A204.1 (cell line): Measurements from ENCODE around the gene DDX52.
"Not testable (repeated sequence)": the region's sequence is repeated elsewhere in the genome, so short reads cannot be mapped to it uniquely, and the experiment has no call there.

ENCODE experiments used
- FAIRE-seq: peaks from 2 replicates; lab custom pipeline; 2012; peaks lifted over from hg19 to GRCh38; lab: Jason Lieb, UNC

The DDX52 gene

GRCh38 chr17:37643118-37643766 lies at the start of gene DDX52:
DDX52 (minus strand) TSS chr17:37643446; CDS start chr17:37643420, 26 bp downstream.
- FAIRE-seq: no peak

- no peak for FAIRE-seq
Measured at GRCh38 chr17:37691807-37692206, 48.6 kb upstream of the DDX52 start.

- no peak for FAIRE-seq
Measured at GRCh38 chr17:37689317-37689716, 46.1 kb upstream of the DDX52 start.

- no peak for FAIRE-seq
Measured at GRCh38 chr17:37683454-37683984, 40.3 kb upstream of the DDX52 start.

- no peak for FAIRE-seq
Measured at GRCh38 chr17:37682007-37682406, 38.8 kb upstream of the DDX52 start.

- not testable (repeated sequence) for FAIRE-seq
Measured at GRCh38 chr17:37679995-37680394, 36.7 kb upstream of the DDX52 start.

- FAIRE-seq: no peak
Measured at GRCh38 chr17:37678036-37678435, 34.8 kb upstream of the DDX52 start.

- FAIRE-seq: no peak
Measured at GRCh38 chr17:37677021-37677420, 33.8 kb upstream of the DDX52 start.

GRCh38 chr17:37676115-37676925 lies 33.1 kb upstream of the DDX52 start:
- FAIRE-seq: no peak

- FAIRE-seq: no peak
Measured at GRCh38 chr17:37674511-37674910, 31.3 kb upstream of the DDX52 start.

- FAIRE-seq: no peak
Measured at GRCh38 chr17:37673386-37673785, 30.1 kb upstream of the DDX52 start.

GRCh38 chr17:37672548-37673078 lies 29.4 kb upstream of the DDX52 start:
- FAIRE-seq: no peak

- no peak for FAIRE-seq
Measured at GRCh38 chr17:37671824-37672547, 28.7 kb upstream of the DDX52 start.

- FAIRE-seq: no peak
Measured at GRCh38 chr17:37671028-37671823, 28.0 kb upstream of the DDX52 start.

GRCh38 chr17:37667039-37667438 lies 23.8 kb upstream of the DDX52 start:
- no peak for FAIRE-seq

GRCh38 chr17:37664214-37664613 lies 21.0 kb upstream of the DDX52 start:
- FAIRE-seq: no peak

GRCh38 chr17:37662353-37662752 lies 19.1 kb upstream of the DDX52 start:
- no peak for FAIRE-seq

GRCh38 chr17:37661400-37662014 lies 18.3 kb upstream of the DDX52 start:
- FAIRE-seq: no peak

- FAIRE-seq: no peak
Measured at GRCh38 chr17:37659925-37660324, 16.7 kb upstream of the DDX52 start.

GRCh38 chr17:37657202-37657601 lies 14.0 kb upstream of the DDX52 start:
- FAIRE-seq: no peak

- FAIRE-seq: no peak
Measured at GRCh38 chr17:37651849-37652248, 8.6 kb upstream of the DDX52 start.
